ENCODE results near the gene ATP13A4.

Gene ATP13A4

GRCh38 chr3:193510154-193510553 is 44.5 kb downstream of the ATP13A4 start:
- H3K4me3 ChIP-seq (ENCODE audit: low read length) = no peak overlapping the region
- TF ChIP-seq CTCF (conservative IDR thresholded peaks at IDR 0.05; ENCODE audit: low read depth, low read length) = no peak
- no peak for DNase-seq (ENCODE audit: low read depth)

GRCh38 chr3:193509103-193509965 is 45.4 kb downstream of the ATP13A4 start:
- TF ChIP-seq CTCF (conservative IDR thresholded peaks at IDR 0.05; ENCODE audit: low read depth, low read length) = no peak
- H3K4me3 ChIP-seq (ENCODE audit: low read length) = no peak overlapping the region
- peak; percentile 38 for DNase-seq (ENCODE audit: low read depth)

DNA sequence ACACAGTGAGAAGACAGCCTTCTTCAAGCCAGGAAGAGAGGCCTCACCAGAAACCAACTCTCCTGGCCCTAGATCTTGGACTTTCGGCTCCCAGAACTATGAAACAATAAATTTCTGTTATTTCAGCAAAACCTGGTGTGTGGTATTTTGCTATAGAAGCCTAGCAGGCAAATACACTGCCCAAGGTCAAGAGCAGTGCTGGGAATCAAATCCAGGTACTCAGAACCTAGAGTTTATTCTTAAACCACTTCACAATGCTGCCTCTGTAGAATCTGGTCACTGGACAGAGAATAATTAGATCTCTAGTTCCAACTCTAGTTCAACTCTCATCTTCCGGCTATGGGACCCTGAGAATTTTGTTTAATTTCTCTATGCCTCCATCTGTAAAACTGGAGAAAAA is 46.6 kb downstream of the ATP13A4 start:
- DNase-seq (ENCODE audit: low read depth) = no peak
- no peak overlapping the region for H3K4me3 ChIP-seq (ENCODE audit: low read length)
- TF ChIP-seq CTCF (conservative IDR thresholded peaks at IDR 0.05; ENCODE audit: low read depth, low read length) = no peak

- TF ChIP-seq CTCF (conservative IDR thresholded peaks at IDR 0.05; ENCODE audit: low read depth, low read length) = no peak
- peak; percentile 44 for DNase-seq (ENCODE audit: low read depth)
- no peak overlapping the region for H3K4me3 ChIP-seq (ENCODE audit: low read length)
These were observed 47.1 kb downstream of the ATP13A4 start for GRCh38 chr3:193507566-193507965.

- TF ChIP-seq CTCF (conservative IDR thresholded peaks at IDR 0.05; ENCODE audit: low read depth, low read length) = no peak
- no peak for DNase-seq (ENCODE audit: low read depth)
- no peak overlapping the region for H3K4me3 ChIP-seq (ENCODE audit: low read length)
These were observed 47.8 kb downstream of the ATP13A4 start for GRCh38 chr3:193506921-193507320.

- H3K4me3 ChIP-seq (ENCODE audit: low read length) = no peak overlapping the region
- TF ChIP-seq CTCF (conservative IDR thresholded peaks at IDR 0.05; ENCODE audit: low read depth, low read length) = no peak
- no peak for DNase-seq (ENCODE audit: low read depth)
These were observed 51.8 kb downstream of the ATP13A4 start for GRCh38 chr3:193502871-193503270.
